MM.1S (cell line): Measurements from ENCODE around the gene KRTAP9-7.

ENCODE experiments used
- EZH2phosphoT487 ChIP-seq: fragments of 300-600 bp; sonication (generic); IDR thresholded peaks from 2 replicates; pipeline ENCODE4 v1.6.1; 2018; ENCODE audit warnings: antibody characterized with exemption, low read length
- TF ChIP-seq, protein P1 (sequence below): fragments of 300-600 bp; sonication (generic); IDR thresholded peaks from 2 replicates; pipeline ENCODE4 v1.5.1; 2016; ENCODE audit warnings: antibody characterized with exemption, low read length, mixed read lengths

DNA sequence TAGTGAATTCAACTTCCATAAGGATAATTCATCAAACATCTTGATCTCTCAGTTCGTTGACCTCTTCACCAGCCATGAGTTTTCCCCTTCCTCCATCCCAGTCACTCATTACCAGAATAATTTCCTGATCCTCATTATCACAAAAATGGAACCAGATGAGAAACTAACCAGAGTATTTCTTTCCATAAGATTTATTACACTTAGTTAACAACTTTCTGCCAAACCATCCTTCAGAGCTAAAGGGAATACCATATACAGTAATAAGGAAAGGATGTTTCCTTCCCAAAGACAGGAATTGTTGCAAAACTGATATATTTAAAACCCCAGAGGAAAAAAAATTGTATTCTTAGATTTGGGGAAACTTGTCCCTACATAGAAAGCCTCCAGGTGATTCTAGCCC is 18.5 kb downstream of the KRTAP9-7 start:
- TF ChIP-seq, protein P1, sequence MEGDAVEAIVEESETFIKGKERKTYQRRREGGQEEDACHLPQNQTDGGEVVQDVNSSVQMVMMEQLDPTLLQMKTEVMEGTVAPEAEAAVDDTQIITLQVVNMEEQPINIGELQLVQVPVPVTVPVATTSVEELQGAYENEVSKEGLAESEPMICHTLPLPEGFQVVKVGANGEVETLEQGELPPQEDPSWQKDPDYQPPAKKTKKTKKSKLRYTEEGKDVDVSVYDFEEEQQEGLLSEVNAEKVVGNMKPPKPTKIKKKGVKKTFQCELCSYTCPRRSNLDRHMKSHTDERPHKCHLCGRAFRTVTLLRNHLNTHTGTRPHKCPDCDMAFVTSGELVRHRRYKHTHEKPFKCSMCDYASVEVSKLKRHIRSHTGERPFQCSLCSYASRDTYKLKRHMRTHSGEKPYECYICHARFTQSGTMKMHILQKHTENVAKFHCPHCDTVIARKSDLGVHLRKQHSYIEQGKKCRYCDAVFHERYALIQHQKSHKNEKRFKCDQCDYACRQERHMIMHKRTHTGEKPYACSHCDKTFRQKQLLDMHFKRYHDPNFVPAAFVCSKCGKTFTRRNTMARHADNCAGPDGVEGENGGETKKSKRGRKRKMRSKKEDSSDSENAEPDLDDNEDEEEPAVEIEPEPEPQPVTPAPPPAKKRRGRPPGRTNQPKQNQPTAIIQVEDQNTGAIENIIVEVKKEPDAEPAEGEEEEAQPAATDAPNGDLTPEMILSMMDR, result no peak
- no peak for TF ChIP-seq EZH2phosphoT487
